GM12878 (cell line): ENCODE data around the gene PDRG1.

Experiments used
- BRCA1 ChIP-seq: IDR thresholded peaks from 2 replicates; pipeline ENCODE4 v1.6.1; 2011; ENCODE audit warnings: low read depth, low read length, improper control_type of control experiment
- CBX3 ChIP-seq: fragments of 200-600 bp; sonication (generic); IDR thresholded peaks from 2 replicates; pipeline ENCODE4 v1.6.1; 2016; ENCODE audit warnings: low read depth, borderline replicate concordance
- GABPA ChIP-seq: IDR thresholded peaks from 2 replicates; pipeline ENCODE4 v1.6.1; 2014; ENCODE audit warnings: antibody characterized with exemption, low read depth, mild to moderate bottlenecking, inconsistent platforms
- MTA2 ChIP-seq: fragments of 450-650 bp; IDR thresholded peaks from 2 replicates; pipeline ENCODE4 v1.6.1; 2016; ENCODE audit warnings: low read depth, mild to moderate bottlenecking, moderate library complexity
- POLR2AphosphoS5 ChIP-seq: IDR thresholded peaks from 2 replicates; pipeline ENCODE4 v1.6.1; 2011; ENCODE audit warnings: mild to moderate bottlenecking, low read length, inconsistent platforms
- USF2 ChIP-seq: IDR thresholded peaks from 2 replicates; pipeline ENCODE4 v1.6.1; 2011; ENCODE audit warnings: low read depth, low read length, improper control_type of control experiment, borderline replicate concordance
- ZNF207 ChIP-seq: fragments of 450-650 bp; IDR thresholded peaks from 2 replicates; pipeline ENCODE4 v1.6.1; 2014; ENCODE audit warnings: antibody characterized with exemption, mild to moderate bottlenecking, borderline replicate concordance
- ZNF24 ChIP-seq: fragments of 450-650 bp; IDR thresholded peaks from 2 replicates; pipeline ENCODE4 v1.6.1; 2017; ENCODE audit warnings: antibody characterized with exemption, mild to moderate bottlenecking
- TF ChIP-seq, protein P1 (sequence below): IDR thresholded peaks from 2 replicates; pipeline ENCODE4 v1.6.1; 2012; ENCODE audit warnings: mild to moderate bottlenecking, low read depth, low read length
- TF ChIP-seq, protein P2 (sequence below): IDR thresholded peaks from 2 replicates; pipeline ENCODE4 v1.6.1; 2012; ENCODE audit warnings: low read depth, low read length, improper control_type of control experiment

DNA sequence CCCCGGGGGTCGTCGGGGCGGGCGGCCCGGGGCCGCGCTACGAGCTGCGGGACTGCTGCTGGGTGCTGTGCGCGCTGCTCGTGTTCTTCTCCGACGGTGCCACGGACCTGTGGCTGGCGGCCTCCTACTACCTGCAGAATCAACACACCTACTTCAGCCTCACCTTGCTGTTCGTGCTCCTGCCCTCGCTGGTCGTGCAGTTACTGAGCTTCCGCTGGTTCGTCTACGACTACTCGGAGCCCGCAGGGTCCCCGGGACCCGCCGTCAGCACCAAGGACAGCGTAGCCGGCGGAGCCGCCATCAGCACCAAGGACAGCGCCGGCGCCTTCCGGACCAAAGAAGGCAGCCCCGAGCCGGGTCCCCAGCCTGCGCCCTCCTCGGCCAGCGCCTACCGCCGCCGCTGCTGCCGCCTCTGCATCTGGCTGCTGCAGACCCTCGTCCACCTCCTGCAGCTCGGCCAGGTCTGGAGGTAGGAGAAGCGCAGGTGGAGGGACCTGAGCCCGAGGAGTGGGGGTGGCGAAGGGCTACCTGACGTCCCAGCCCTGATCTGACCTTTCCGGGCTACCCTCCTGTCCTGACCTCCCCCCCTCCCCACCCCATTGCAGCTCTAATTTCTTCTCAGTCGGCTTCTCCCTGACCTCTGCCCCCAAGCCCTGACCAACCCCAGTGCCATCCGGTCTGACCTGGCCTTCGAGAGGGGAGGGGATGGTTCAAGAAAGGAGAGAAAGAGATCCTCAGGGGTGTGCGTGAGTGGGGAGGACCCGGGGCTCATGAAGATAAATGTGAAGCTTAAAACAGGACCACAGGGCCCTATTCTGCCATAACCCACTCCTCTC lies 16.7 kb upstream of the PDRG1 start:
- TF ChIP-seq GABPA: no peak
- TF ChIP-seq CBX3: no peak
- no peak for TF ChIP-seq USF2
- TF ChIP-seq ZNF24: no peak
- no peak for TF ChIP-seq BRCA1
- TF ChIP-seq ZNF207: no peak
- TF ChIP-seq MTA2: no peak
- TF ChIP-seq, protein P1, sequence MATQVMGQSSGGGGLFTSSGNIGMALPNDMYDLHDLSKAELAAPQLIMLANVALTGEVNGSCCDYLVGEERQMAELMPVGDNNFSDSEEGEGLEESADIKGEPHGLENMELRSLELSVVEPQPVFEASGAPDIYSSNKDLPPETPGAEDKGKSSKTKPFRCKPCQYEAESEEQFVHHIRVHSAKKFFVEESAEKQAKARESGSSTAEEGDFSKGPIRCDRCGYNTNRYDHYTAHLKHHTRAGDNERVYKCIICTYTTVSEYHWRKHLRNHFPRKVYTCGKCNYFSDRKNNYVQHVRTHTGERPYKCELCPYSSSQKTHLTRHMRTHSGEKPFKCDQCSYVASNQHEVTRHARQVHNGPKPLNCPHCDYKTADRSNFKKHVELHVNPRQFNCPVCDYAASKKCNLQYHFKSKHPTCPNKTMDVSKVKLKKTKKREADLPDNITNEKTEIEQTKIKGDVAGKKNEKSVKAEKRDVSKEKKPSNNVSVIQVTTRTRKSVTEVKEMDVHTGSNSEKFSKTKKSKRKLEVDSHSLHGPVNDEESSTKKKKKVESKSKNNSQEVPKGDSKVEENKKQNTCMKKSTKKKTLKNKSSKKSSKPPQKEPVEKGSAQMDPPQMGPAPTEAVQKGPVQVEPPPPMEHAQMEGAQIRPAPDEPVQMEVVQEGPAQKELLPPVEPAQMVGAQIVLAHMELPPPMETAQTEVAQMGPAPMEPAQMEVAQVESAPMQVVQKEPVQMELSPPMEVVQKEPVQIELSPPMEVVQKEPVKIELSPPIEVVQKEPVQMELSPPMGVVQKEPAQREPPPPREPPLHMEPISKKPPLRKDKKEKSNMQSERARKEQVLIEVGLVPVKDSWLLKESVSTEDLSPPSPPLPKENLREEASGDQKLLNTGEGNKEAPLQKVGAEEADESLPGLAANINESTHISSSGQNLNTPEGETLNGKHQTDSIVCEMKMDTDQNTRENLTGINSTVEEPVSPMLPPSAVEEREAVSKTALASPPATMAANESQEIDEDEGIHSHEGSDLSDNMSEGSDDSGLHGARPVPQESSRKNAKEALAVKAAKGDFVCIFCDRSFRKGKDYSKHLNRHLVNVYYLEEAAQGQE: peak; percentile 100
- TF ChIP-seq, protein P2, sequence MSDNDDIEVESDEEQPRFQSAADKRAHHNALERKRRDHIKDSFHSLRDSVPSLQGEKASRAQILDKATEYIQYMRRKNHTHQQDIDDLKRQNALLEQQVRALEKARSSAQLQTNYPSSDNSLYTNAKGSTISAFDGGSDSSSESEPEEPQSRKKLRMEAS: peak; percentile 33; the same call in 1 of the 2 replicates
- TF ChIP-seq POLR2AphosphoS5: no peak
